ENCODE measurements around the gene CENPT.

The CENPT gene

DNA sequence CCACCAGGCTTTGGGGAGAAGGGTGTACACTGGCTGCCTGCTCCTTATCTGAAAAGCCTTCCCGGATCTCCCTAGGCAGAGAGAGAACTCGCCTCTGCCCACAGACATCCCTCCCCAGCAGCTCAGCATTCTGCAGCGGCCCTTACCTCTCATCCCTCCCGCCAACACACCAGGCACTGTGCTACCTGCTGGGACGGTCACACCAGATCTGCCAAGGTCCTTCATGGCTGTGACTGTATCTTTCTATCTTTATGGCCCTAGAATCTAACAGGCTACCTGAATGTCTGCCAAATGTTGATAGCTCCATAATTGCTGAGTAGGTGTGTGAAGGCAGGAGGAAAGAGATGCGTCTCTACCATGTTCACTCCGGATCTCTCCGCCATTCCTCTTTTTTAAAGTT is 32.9 kb downstream of the CENPT start:
- H3K4me3 ChIP-seq (ENCODE audit: low read depth, low read length), result no peak overlapping the region

DNA sequence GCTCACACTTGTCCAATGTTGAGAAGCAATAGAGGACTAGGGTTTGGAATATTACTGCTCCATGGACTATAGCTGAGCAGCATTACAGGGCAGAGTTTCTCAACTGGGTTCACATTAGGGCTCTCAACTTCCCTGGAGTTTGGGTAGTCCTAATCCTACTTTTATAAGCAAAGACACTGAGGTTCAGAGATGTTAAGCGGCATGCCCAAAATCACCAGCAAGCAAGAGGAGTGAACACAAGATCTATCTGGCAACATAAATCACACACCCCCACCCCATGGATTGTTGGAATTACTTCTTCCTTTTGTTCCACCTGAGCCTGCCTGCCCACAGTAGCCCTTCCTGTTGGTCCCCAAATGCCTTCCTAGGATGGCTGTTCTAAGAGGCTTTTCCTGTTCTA is 35.6 kb downstream of the CENPT start:
- H3K4me3 ChIP-seq (ENCODE audit: low read depth, low read length), result no peak overlapping the region

DNA sequence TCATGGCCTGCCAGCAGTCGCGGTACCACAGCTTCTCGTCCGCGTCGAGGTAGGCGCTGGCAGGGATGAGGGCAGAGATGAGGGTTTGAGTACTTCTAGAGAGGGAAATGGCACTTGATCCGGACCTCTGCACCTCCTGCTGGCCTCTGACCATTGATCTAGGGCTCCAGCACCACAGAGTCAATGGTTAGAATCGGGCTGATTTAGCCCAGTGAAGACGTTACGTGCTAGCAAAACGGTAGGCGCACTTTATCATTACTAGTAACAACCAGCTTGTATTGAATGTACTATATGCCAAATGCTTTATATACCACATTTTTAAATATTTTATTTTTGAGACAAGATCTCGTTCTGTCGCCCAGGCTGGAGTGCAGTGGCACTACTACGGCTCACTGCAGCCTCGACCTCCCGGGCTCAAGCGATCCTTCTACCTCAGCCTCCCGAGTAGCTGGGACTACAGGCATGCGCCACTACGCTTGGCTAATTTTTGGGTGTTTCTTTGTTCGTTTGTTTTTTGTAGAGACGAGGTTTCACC is 40.3 kb downstream of the CENPT start:
- peak overlapping the region; percentile 96 for H3K4me3 ChIP-seq (ENCODE audit: low read depth, low read length)

DNA sequence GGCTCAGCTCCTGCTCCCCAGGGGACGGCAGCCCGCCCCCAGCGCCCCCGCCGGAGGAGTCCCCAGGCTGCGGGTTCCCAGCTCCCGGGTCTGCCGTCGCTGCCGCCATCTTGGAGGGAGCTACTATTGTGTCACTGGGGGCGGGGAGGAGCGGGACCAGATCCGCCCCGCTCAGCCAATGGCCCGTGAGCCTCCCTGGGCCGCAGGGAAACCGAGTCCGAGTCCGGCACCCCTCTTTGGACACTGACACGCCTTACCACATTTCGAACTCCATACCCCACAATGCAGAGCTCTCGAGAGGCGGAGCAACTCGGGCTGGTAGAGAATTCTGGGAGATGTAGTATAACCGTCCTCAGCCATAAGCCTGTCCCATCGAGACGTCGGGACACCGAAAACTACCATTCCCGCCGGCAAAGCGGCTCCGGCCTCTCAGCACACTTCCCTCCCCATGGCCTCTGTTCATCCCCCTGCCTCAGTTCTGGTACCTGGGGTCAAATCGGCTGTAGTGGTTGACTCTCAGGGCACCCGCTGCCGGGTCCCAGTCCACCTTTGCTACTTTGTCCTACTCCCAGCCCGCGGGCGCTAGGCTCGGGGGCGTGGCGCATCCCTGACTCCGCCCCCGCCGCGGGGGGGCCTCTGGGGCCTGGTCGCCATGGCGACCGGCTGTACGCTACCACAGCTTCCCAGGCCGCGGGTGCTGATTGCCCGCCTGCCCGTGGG is 40.9 kb downstream of the CENPT start, which contains the start of the genes RANBP10 and TSNAXIP1:
Gene RANBP10 (minus strand): TSS at position 133 of the 720 bp plus-strand sequence. CDS start 24 bp downstream, at position 109.
Gene TSNAXIP1 (plus strand): TSS at position 462 of the 720 bp plus-strand sequence. CDS start 261 bp downstream, outside the sequence.
- peak within 1 kb of the TSS; percentile 96 for H3K4me3 ChIP-seq (ENCODE audit: low read depth, low read length)

DNA sequence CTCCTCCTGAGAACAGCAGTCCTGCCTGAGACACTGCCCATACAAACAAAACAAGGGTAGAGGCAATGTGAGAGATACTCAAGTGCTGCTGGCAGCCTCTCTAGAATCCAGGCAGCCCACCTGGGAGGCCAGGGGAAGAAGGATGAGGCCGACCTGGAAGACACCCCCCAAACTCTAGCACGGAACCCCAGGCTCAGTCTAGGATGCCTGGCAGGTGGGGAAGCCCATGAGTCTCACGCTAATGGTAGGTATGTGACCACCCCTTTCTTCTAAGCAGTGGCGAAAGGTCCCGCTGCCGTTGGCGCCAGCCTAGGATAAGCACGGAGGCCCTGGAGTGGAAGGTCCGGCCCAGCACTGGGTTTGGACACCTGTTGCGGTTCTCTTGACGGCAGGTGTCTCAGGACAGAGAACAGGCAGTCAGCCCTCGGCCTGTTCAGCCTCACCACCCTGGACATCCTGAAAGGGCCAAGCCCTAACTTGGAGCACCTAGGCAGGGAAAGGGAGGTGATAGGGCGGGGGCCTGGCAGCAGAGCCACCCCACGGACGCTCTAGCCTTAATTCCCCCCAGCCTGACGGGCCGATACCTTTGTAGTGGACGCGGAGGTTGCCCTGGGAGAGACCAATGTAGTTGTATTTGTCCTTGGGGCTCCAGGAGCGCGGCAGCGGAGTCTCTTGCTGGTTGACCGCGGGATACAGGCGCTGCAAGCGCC is 41.6 kb downstream of the CENPT start:
- H3K4me3 ChIP-seq (ENCODE audit: low read depth, low read length), result peak overlapping the region; percentile 96

DNA sequence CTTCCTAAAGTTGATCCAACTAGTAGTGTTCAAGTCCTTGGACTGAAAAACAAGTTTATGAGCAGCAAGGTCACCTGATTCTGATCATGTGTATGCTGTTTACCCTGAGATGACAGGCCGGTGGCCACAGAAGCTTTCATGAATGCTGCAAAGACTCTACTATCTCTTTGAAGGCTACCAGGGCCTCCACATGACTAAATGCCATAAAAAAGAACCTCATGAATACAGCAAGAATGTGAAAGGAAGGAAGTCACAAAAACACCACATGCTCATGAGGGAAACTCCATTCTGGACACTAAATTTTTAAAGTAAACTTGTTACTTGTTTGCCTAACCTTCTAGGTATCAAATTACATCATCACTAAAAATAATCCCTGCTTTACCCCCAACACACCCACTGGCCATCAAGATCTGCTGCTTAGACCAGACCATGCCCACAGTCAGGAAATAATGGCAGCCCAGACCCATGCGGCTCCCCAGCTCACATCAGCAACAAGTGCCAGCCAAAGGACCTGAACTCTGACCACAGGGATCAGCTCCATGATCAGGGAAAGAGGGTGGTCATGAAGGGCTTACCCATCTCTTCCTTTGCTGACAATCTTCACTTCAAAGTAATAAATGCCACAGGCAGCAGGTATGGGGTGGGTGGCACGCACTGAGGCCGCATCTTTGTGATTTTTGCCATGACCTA is 42.5 kb downstream of the CENPT start:
- H3K4me3 ChIP-seq (ENCODE audit: low read depth, low read length), result peak overlapping the region; percentile 96

DNA sequence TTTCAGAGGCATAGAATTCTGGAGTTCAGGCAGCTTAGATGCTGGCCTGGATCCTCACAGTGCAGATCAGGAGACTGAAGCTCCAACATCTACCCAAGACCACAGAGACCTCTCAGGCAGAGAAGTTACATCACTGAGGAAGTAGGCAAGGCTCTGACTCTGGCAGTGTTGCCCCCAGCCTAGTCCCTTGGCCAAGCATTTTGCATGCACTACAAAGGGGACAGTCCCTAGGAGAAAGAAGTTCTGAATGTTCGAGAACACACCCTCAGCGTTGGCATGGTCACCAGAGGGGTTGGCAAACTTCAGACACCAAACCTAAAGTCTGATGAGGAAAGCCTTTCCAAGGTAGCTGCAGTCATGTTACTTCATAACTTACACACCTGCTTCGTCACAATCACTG is 43.6 kb downstream of the CENPT start:
- no peak overlapping the region for H3K4me3 ChIP-seq (ENCODE audit: low read depth, low read length)

DNA sequence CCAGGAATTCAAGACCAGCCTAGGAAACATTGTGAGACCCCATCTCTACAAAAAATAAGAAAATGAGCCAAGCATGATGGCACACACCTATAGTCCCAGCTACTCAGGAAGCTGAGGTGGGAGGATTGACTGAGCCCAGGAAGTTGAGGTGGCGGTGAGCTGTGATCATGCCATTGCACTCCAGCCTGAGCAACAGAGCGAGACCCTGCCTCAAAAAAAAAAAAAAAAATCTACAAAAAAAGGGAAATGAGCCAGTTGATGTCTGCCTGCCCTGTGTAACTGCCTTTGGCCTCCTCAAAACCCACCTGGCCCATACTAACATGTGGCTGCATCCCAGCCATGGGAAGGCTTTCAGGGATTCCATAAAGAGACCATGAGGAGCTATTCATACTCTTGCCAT is 45.6 kb downstream of the CENPT start:
- H3K4me3 ChIP-seq (ENCODE audit: low read depth, low read length), result no peak overlapping the region

DNA sequence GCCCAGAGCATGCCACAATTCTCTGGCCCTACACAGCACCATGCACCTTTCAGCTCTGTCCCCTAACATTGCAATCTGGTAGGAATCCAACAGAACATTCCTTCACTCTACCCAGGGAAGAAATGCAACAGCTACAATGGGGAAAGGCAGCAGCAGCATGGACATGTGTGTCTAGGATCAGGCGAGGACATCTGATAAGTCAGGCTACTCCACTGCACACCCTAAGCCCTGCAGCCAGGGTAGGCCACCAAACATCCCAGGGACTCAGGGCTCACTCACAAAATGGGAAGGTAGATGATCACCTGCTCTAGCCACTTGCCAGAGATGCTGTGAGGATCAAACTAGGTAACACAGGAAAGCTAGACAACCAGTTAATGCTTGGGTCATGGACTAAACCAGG is 46.3 kb downstream of the CENPT start:
- no peak overlapping the region for H3K4me3 ChIP-seq (ENCODE audit: low read depth, low read length)

DNA sequence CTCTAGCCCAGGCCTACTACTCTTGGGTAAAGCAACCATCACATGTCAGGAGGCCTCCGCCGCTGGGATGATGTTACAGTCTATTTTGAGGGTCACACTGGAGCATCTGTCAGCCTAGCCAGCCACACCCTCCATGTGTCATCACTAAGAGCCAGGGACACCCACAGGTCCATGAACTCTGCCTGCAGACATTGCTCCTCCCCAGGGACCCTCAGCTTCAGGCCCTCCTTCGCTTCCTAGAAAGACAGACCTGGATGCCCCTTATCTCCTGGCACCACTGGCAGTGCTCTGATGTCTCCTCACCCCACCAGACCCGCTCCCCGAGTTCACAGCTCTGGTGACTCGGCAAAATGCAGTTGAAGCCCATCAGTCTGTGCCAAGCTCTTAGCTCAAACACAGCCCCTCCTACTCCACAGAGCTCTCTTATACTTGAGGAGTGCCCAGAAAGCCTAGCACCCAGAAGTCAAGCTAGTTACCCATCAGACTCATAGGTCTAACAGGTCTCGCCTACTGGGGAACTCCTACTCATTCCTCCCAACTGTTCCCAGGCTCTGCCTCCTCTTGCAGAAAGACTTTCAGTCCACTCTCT is 47.1 kb downstream of the CENPT start:
- H3K4me3 ChIP-seq (ENCODE audit: low read depth, low read length), result no peak overlapping the region

DNA sequence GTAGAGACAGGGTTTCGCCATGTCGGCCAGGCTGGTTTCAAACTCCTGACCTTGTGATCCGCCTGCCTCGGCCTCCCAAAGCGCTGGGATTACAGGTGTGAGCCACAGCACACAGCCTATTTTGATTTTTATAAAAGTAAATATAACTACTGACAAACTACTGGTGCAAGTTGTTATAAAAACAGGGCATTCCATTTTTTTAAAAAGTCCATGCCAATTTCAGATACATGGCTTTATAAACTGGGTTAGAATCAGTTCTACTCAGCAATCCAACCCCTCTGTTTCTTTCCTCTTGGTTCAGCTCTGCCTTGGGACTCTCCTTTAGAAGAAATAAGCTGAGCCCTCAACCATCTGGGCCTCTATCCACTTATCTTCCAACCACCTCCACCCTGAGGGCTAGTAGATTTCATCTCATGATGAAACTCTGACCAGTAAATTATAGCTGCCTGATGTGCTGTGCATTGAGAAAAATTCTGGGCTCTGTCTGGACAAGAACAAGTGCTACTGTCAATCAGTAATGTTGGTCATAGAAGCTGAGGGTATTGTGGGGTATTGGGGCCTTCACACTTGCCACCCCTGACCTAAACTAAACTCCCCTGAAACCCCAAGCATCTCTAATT is 51.3 kb downstream of the CENPT start:
- H3K4me3 ChIP-seq (ENCODE audit: low read depth, low read length), result no peak overlapping the region

DNA sequence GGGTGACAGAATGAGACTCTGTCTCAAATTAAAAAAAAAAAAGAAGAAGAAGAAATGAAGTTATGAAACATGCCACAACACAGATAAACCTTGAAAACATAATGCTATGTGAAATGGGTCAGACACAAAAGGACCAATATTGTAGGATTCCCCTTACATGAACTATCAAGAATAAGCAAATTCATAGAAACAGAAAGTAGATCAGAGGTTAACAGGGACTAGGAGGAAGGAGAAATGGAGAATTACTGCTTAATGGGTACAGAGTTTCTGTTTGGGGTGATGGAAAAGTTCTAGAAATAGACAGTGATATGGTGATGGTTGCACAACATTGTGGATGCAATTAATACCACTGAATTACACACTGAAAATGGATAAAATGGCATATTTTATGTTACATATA is 57.4 kb downstream of the CENPT start:
- no peak overlapping the region for H3K4me3 ChIP-seq (ENCODE audit: low read depth, low read length)

DNA sequence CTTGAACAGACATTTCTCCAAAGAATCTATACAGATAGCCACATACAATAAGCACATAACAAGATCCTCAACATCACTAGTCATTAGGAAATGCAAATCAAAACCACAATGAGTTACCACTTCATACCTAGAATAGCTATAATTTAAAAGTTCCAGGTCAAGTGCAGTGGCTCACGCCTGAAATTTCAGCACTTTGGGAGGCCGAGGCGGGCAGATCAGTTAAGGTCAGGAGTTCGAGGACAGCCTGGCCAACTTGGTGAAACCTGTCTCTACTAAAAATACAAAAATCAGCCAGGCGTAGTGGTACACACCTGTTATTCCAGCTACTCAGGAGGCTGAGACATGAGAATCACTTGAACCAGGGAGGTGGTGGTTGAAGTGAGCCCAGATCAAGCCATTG is 61.0 kb downstream of the CENPT start:
- no peak overlapping the region for H3K4me3 ChIP-seq (ENCODE audit: low read depth, low read length)

DNA sequence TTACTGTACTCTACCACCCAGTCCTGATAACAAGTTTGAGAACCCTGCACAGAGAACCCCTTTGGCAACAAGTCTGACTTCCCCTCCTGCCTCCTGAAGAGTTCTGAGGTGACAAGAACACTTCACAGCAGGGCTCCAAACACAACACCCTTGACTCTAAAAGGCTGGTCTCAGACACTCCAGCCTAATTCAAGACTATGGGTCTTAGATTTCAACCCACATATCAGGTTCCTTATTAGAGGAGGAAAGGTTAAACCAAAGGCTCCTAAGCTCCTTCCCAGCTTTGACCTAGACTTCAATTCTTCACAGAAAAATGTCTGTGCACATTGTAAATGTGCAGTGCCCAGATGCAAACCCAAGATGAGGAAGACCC is 64.2 kb downstream of the CENPT start:
- H3K4me3 ChIP-seq (ENCODE audit: low read depth, low read length), result no peak overlapping the region

DNA sequence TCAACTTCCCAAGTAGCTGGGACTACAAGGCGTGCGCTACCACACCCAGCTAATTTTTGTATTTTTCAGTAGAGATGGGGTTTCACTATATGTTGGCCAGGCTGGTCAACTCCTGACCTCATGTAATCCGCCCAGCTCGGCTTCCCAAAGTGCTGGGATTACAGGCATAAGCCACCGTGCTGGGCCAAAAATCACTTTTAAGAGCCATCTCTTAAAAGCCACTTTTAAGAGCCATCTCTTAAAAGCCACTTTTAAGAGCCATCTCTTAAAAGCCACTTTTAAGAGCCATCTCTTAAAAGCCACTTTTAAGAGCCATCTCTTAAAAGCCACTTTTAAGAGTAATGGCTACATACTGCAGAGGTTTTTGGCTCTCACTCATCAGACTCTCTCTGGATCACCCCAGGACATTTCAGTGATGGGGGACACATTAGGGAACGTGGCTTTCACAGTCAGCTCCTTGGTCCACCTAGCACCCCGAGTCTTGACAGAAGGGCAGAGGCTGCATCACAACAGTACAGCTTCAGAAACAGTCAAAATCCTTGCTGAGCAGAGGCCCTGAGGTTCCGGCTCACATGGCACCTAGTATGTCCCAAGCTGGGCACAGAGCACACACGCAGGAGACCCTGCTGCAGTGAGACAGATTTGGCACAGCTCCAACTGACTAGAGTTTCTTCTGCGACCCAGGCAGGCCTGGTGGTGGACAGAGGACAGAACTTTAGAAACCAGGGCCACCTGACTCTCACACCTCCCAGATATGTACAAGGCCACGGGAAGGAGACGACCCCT is 64.7 kb downstream of the CENPT start:
- no peak overlapping the region for H3K4me3 ChIP-seq (ENCODE audit: low read depth, low read length)

DNA sequence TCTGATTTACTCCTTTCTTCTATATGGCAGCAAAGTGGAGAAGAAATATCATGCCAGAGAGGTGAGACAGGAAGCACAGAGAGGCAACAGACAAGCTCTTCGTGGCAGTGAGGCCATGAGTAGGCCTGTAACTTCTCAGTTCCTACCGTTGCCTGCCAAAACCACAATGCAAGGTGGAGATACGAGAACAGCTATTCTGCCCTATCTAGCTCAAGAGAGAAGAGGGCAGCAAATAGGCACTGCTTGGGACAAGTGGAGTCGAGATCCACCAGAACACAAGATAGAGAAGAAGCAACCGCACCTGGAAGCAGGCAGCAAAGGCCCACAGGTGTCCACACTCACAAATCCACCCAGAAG is 66.0 kb downstream of the CENPT start:
- no peak overlapping the region for H3K4me3 ChIP-seq (ENCODE audit: low read depth, low read length)

DNA sequence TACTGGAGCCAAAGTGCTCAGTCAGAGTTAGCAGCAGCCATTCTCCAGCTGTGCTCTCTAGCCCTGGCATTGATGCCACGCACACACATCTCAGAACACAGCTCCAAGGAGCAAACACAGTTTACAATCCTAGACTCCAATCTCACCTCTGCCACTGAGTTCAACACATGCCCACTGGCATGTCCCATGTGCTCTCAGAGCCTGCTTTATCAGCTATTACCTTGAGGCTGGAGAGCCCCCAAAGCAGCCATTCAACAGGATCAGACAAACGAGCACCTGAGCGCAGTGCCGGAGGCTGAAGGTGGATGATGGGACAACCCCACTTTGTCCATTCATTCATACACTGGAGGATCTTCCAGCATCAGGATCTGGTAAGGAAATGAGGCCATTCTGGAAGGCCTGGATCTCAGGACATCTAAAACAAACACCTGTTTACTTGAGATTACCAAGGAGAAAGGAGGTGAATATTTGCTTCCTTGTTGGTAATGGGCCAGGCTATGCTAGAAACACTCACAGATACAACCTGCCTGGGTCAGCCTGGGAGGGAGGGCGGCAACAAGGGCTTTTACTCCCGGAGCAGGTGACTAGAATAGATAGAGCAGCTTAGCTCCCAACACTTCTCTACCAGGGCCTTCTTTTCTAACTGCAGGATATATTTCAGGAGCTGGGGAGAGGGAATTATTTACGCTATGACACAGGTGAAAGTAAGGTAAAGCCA is 66.5 kb downstream of the CENPT start:
- H3K4me3 ChIP-seq (ENCODE audit: low read depth, low read length), result no peak overlapping the region

DNA sequence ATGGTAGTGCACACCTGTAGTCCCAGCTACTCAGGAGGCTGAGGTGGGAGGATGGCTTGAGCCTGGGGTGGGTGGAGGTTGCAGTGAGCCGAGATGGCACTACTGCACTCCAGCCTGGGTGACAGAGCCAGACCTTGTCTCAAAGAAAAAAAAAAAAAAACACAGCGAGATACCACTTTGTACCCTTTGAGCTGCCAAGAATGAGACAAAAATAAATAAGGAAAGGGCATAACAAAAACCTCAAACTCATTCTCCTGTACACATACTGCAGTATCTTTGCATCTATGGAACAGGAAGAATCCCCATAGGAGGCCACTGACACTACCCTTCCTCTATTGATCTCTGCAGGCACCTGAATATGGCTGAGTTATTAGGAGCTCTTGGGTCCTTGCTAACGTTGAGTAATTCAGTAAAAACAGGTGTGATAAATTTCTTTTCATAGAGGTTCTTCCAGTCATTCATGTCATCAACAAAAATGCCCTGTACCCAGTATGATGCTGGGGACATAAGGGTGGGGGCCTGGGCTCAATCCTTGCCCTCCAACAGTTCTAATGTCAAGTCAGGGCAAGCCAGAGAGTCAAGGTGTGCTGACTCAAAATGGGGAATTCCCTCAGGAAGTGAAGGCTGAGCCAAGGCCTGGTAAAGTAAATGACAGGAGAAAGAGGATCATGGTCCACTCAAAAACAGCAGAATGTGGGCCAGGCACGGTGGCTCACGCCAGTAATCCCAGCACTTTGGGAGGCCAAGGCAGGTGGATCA is 68.1 kb downstream of the CENPT start:
- no peak overlapping the region for H3K4me3 ChIP-seq (ENCODE audit: low read depth, low read length)
